ENCODE results near the gene PCBD1.
A peak's percentile ranks its signal among the peaks of the same experiment; 100 is the strongest.
"Not testable (repeated sequence)": the region's sequence is repeated elsewhere in the genome, so short reads cannot be mapped to it uniquely, and the experiment has no call there.

The PCBD1 gene

GRCh38 chr10:70861495-70862197, 26.7 kb downstream of the PCBD1 start:
- DNase-seq, result not testable (repeated sequence)

- no peak for DNase-seq
These were observed 29.6 kb downstream of the PCBD1 start for GRCh38 chr10:70858759-70859158.

GRCh38 chr10:70856454-70856853, 31.9 kb downstream of the PCBD1 start:
- no peak for DNase-seq

GRCh38 chr10:70853457-70853856, 34.9 kb downstream of the PCBD1 start:
- no peak for DNase-seq

GRCh38 chr10:70853038-70853437, 35.3 kb downstream of the PCBD1 start:
- DNase-seq, result no peak

GRCh38 chr10:70851597-70852475, 36.5 kb downstream of the PCBD1 start:
- no peak for DNase-seq

GRCh38 chr10:70850097-70850496, 38.3 kb downstream of the PCBD1 start:
- DNase-seq, result peak; percentile 58

- DNase-seq, result peak; percentile 97
These were observed 38.8 kb downstream of the PCBD1 start for GRCh38 chr10:70849582-70850016.

- peak; percentile 37 for DNase-seq
These were observed 40.6 kb downstream of the PCBD1 start for GRCh38 chr10:70847659-70848360.

- DNase-seq, result no peak
These were observed 41.6 kb downstream of the PCBD1 start for GRCh38 chr10:70846795-70847194.

GRCh38 chr10:70845816-70846215, 42.5 kb downstream of the PCBD1 start:
- DNase-seq, result no peak

- DNase-seq, result no peak
These were observed 43.1 kb downstream of the PCBD1 start for GRCh38 chr10:70845256-70845655.

GRCh38 chr10:70843776-70844489, 44.4 kb downstream of the PCBD1 start:
- no peak for DNase-seq

- DNase-seq, result no peak
These were observed 45.0 kb downstream of the PCBD1 start for GRCh38 chr10:70843333-70843732.

GRCh38 chr10:70840836-70841235, 47.5 kb downstream of the PCBD1 start:
- DNase-seq, result no peak

- no peak for DNase-seq
These were observed 50.0 kb downstream of the PCBD1 start for GRCh38 chr10:70838270-70838805.

GRCh38 chr10:70837660-70838059, 50.7 kb downstream of the PCBD1 start:
- no peak for DNase-seq

- no peak for DNase-seq
These were observed 52.0 kb downstream of the PCBD1 start for GRCh38 chr10:70836319-70836718.

- DNase-seq, result no peak
These were observed 53.8 kb downstream of the PCBD1 start for GRCh38 chr10:70834441-70835151.

GRCh38 chr10:70834021-70834420, 54.3 kb downstream of the PCBD1 start:
- DNase-seq, result peak; percentile 41

- DNase-seq, result no peak
These were observed 54.8 kb downstream of the PCBD1 start for GRCh38 chr10:70833601-70834000.

All from fibroblast of skin of right biceps (primary cell).